MCF 10A (cell line): ENCODE results near the gene ACYP2. TPM values are rescaled to one million over a fixed set of nuclear protein-coding genes. Genes with fewer than 3 reads are reported as not detected.
A peak's percentile ranks its signal among the peaks of the same experiment; 100 is the strongest.

Experiments
- BruUV-seq: library from RNA; stranded (reverse); fragments of 400-500 nt; replicated peaks from 2 replicates; lab custom pipeline; 2021; lab: Mats Ljungman, UMichigan
- CTCF ChIA-PET: fragments of 300-600 bp; sonication (Branson Sonifier 250); formaldehyde crosslinking; extraction: SDS; loops from one replicate; lab custom pipeline; 2021; ENCODE audit warnings: antibody characterized with exemption, inconsistent platforms; lab: Yijun Ruan, JAX
- POLR2A ChIA-PET: fragments of 300-600, 350-650 bp; sonication (Branson Sonifier 250); formaldehyde crosslinking; extraction: SDS; loops from one replicate; lab custom pipeline; 2020; ENCODE audit warnings: antibody characterized with exemption, inconsistent platforms; lab: Yijun Ruan, JAX
- DNase-seq: peaks from one replicate; pipeline ENCODE4 v3.0.0-alpha.2; 2018; ENCODE audit not compliant: unreplicated experiment
- H3K27ac Mint-ChIP-seq: one replicate; pipeline ENCODE4 v1.8.0; 2022; ENCODE audit warnings: mild to moderate bottlenecking, low read depth, mixed read lengths; ENCODE audit not compliant: unreplicated experiment
- H3K27me3 Mint-ChIP-seq: one replicate; pipeline ENCODE4 v1.8.0; 2022; ENCODE audit warnings: mixed read lengths; ENCODE audit not compliant: insufficient read depth, unreplicated experiment
- H3K36me3 Mint-ChIP-seq: one replicate; pipeline ENCODE4 v1.8.0; 2022; ENCODE audit warnings: mild to moderate bottlenecking, moderate library complexity, mixed read lengths; ENCODE audit not compliant: insufficient read depth, unreplicated experiment
- H3K4me1 Mint-ChIP-seq: one replicate; pipeline ENCODE4 v1.8.0; 2022; ENCODE audit warnings: mixed read lengths; ENCODE audit not compliant: insufficient read depth, unreplicated experiment
- H3K4me3 Mint-ChIP-seq: one replicate; pipeline ENCODE4 v1.8.0; 2022; ENCODE audit warnings: mild to moderate bottlenecking, moderate library complexity, mixed read lengths; ENCODE audit not compliant: unreplicated experiment
- H3K9me3 Mint-ChIP-seq: one replicate; pipeline ENCODE4 v1.8.0; 2022; ENCODE audit warnings: mixed read lengths; ENCODE audit not compliant: unreplicated experiment
- intact Hi-C: fragments of 100-400 bp; cut with micrococcal nuclease; formaldehyde crosslinking; loops from 2 replicates; pipeline ENCODE4 v1.14.1; 2022
- total RNA-seq: library from RNA; stranded (reverse); gene quantifications from 2 replicates; pipeline ENCODE4 v1.2.3, GENCODE V29; 2022
- TF ChIP-seq, protein P1 (sequence below): fragments of 200-600 bp; IDR thresholded peaks from one replicate; pipeline ENCODE4 v1.8.0; 2022; ENCODE audit warnings: antibody characterized with exemption, mild to moderate bottlenecking; ENCODE audit not compliant: unreplicated experiment

ACYP2 gene
- total RNA-seq, 1 experiment from 2014 or later: 14.3 TPM

DNA sequence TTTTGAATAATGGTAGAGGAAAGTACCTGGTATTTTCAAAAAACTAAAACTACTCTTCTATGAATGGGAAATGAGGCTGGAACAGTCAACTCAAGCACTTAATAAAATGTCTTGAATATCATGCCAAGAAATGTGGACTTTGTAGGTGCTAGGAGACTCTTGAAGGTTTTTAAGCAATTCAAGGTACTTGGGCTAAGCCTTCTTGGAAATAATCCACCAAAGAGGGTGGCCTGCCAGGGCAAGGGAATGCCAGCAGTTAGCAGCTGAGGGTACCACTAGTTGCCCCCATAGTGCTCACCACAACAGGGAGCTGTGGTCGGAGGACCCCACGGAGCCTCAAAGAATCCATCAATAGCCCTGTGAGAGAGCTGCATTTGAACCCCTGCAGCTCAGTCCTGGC is 14.6 kb upstream of the ACYP2 start:
- BruUV-seq: no TSS peak
- ChIA-PET POLR2A (interaction anchor here (0.7 kb wide), 1 partner anchor 622 kb away, joined by 3 read pairs; no protein-coding TSS in a partner anchor), CTCF (interaction anchor here (0.6 to 0.7 kb wide), 3 partner anchors 142 to 522 kb away, joined by 3 to 4 read pairs (median 3); no protein-coding TSS in a partner anchor)
- no peak for DNase-seq
- Mint-ChIP-seq H3K4me3 (no peak overlapping the region), H3K36me3 (no peaks in the 10 kb centered on the region), H3K9me3 (no peaks in the 10 kb centered on the region), H3K27me3 (no peaks in the 10 kb centered on the region), H3K4me1 (peaks cover 6% of the 10 kb centered on the region), H3K27ac (no peak overlapping the region)
- TF ChIP-seq, protein P1, sequence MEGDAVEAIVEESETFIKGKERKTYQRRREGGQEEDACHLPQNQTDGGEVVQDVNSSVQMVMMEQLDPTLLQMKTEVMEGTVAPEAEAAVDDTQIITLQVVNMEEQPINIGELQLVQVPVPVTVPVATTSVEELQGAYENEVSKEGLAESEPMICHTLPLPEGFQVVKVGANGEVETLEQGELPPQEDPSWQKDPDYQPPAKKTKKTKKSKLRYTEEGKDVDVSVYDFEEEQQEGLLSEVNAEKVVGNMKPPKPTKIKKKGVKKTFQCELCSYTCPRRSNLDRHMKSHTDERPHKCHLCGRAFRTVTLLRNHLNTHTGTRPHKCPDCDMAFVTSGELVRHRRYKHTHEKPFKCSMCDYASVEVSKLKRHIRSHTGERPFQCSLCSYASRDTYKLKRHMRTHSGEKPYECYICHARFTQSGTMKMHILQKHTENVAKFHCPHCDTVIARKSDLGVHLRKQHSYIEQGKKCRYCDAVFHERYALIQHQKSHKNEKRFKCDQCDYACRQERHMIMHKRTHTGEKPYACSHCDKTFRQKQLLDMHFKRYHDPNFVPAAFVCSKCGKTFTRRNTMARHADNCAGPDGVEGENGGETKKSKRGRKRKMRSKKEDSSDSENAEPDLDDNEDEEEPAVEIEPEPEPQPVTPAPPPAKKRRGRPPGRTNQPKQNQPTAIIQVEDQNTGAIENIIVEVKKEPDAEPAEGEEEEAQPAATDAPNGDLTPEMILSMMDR: no peak
- intact Hi-C loops: no loop called here

DNA sequence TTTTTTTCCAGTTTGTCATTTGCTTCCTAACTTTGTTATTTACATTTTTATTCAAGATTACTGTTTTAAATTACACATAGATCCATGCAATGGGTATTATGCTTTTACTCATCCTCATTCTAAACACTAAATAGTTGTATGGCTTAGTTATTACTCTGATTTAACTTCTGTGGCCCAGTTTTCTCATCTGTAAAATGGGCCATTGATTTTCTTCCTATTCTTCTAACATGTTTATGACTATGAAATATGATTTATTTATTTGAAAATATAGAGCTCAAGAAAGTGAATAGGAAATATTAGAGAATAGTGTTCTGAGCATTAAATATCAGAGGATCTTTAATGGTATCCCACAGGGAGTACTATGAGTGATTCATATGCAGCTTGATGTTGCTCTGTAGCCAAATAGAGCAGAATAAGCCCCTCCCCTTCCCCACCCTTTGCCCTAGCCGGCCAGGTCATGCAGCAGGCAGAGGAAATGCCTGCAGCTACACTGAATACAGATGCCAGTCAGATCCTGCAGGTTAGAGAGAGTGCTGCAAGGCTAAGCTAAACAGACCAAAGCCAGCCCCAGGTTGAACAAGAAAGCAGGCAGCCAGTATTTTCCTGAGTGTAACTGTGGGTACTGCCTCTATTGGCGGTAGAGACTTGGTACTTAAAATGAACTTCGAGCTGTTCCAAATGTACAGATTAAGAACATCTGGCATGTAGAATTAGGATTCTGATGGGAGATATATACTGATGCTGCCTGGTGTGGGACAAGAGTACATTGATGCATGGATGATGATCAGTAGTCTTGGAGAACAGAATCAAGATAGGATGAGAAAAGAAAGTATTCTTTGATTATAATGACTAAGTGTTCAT is 11.7 kb upstream of the ACYP2 start:
- CTCF ChIA-PET: interaction anchor here (0.5 to 2.2 kb wide), 15 partner anchors 10 to 778 kb away, joined by 3 to 10 read pairs (median 3); partner anchors contain the start of gene ACYP2
- DNase-seq: peak; percentile 92
- POLR2A ChIA-PET: interaction anchor here (0.8 to 4.4 kb wide), 12 partner anchors 11 to 1005 kb away, joined by 3 to 52 read pairs (median 4); partner anchors contain the start of genes ACYP2 and PSME4
- H3K4me3 Mint-ChIP-seq: no peak overlapping the region
- no peaks in the 10 kb centered on the region for H3K36me3 Mint-ChIP-seq
- BruUV-seq: no TSS peak
- TF ChIP-seq, protein P1: no peak
- H3K27ac Mint-ChIP-seq: no peak overlapping the region
- intact Hi-C loops: loop anchor here (2.0 kb wide), 1 partner anchor 133 kb away; the partner anchor contains the start of gene PSME4
- H3K4me1 Mint-ChIP-seq: peaks cover 6% of the 10 kb centered on the region
- no peaks in the 10 kb centered on the region for H3K9me3 Mint-ChIP-seq
- no peaks in the 10 kb centered on the region for H3K27me3 Mint-ChIP-seq

DNA sequence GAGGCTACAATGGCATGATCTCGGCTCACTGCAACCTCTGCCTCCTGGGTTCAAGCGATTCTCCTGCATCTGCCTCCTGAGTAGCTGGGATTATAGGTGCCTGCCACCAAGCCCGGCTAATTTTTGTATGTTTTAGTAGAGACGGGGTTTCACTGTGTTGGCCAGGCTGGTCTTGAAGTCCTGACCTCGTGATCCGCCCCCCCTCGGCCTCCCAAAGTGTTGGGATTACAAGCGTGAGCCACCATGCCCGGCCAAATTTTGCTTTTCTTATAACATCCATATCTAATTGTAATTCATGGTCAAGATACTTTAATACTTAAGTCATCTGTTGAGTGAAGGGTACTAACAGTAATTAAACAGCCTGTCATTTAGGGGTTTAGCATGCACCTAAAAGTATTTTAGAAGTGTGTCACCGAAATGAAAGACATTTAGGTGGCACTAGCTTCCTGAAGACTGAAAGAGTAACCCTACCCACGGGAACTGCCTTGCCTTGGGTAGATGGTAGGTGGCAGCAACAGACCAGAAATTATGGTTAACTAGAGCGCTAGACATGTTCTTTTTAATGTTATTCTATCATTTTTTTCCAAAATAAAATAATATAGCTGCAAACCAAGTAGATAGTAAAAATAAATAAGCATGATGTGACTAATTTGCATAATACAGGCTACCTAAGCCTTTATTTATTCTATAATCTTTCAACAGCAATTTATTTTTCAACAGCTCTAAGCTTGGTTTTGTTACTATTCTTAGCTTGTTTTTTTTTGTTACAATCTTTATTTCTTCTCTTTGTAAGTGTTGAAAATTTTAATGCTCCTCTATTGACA is 8.6 kb upstream of the ACYP2 start:
- intact Hi-C loops: loop anchor here (1.0 to 5.0 kb wide), 3 partner anchors 415 to 732 kb away; no protein-coding TSS in a partner anchor
- Mint-ChIP-seq H3K9me3 (no peaks in the 10 kb centered on the region), H3K4me1 (peaks cover 6% of the 10 kb centered on the region), H3K27me3 (no peaks in the 10 kb centered on the region), H3K4me3 (no peak overlapping the region), H3K27ac (no peak overlapping the region), H3K36me3 (no peaks in the 10 kb centered on the region)
- CTCF ChIA-PET: interaction anchor here (0.6 to 3.6 kb wide), 70 partner anchors 9 to 793 kb away, joined by 3 to 46 read pairs (median 4); partner anchors contain the start of genes ACYP2 and EML6
- no TSS peak for BruUV-seq
- TF ChIP-seq, protein P1: peak; percentile 64
- POLR2A ChIA-PET: interaction anchor here (0.8 to 2.4 kb wide), 8 partner anchors 8 to 598 kb away, joined by 3 to 17 read pairs (median 6); partner anchors contain the start of genes ACYP2 and PSME4
- DNase-seq: peak; percentile 68
